GM12892 (cell line): ENCODE results near the gene EEF1B2.
A peak's percentile ranks its signal among the peaks of the same experiment; 100 is the strongest.
"Not testable (repeated sequence)": the region's sequence is repeated elsewhere in the genome, so short reads cannot be mapped to it uniquely, and the experiment has no call there.

Source experiments
- DNase-seq: peaks from one replicate; pipeline ENCODE4 v3.0.0; 2011; ENCODE audit not compliant: insufficient read length
- FAIRE-seq: peaks from 2 replicates; lab custom pipeline; 2011; peaks lifted over from hg19 to GRCh38; lab: Jason Lieb, UNC
- POLR2A ChIP-seq: IDR thresholded peaks from 2 replicates; pipeline ENCODE4 v1.6.1; 2011; ENCODE audit warnings: low read depth, low read length, control low read depth
- POLR2AphosphoS5 ChIP-seq: IDR thresholded peaks from 2 replicates; pipeline ENCODE4 v1.6.1; 2011; ENCODE audit warnings: low read depth, low read length, control low read depth
- TAF1 ChIP-seq: IDR thresholded peaks from 2 replicates; pipeline ENCODE4 v1.6.1; 2011; ENCODE audit warnings: low read depth, mild to moderate bottlenecking, control low read depth, low read length, borderline replicate concordance

Gene EEF1B2

GRCh38 chr2:206150168-206150567, 9.5 kb upstream of the EEF1B2 start:
- no peak for TF ChIP-seq TAF1
- no peak for TF ChIP-seq POLR2A
- TF ChIP-seq POLR2AphosphoS5, result no peak
- no peak for FAIRE-seq
- no peak for DNase-seq

- DNase-seq (no peak), FAIRE-seq (no peak)
- TF ChIP-seq POLR2AphosphoS5 (no peak), TAF1 (no peak), POLR2A (no peak)
These were observed 9.1 kb upstream of the EEF1B2 start for GRCh38 chr2:206150631-206151030.

- DNase-seq, result no peak
- peak; percentile 33 for FAIRE-seq
- TF ChIP-seq TAF1 (no peak), POLR2A (no peak), POLR2AphosphoS5 (no peak)
These were observed 5.5 kb upstream of the EEF1B2 start for GRCh38 chr2:206154197-206154596.

- not testable (repeated sequence) for DNase-seq, FAIRE-seq
These were observed 2.7 kb upstream of the EEF1B2 start for GRCh38 chr2:206157014-206157413.

GRCh38 chr2:206158563-206159345, 941 bp upstream of the EEF1B2 start:
- TF ChIP-seq POLR2AphosphoS5, result no peak
- no peak for TF ChIP-seq POLR2A
- TF ChIP-seq TAF1, result no peak
- no peak for FAIRE-seq
- no peak for DNase-seq

GRCh38 chr2:206160125-206160806, 571 bp downstream of the EEF1B2 start:
- DNase-seq (peak; percentile 52), FAIRE-seq (peak; percentile 44)
- TF ChIP-seq POLR2AphosphoS5, result peak; percentile 7; the same call in 1 of the 2 replicates
- TF ChIP-seq POLR2A, result no peak
- no peak for TF ChIP-seq TAF1

GRCh38 chr2:206160807-206161179, 1.1 kb downstream of the EEF1B2 start:
- FAIRE-seq (no peak), DNase-seq (no peak)
- TF ChIP-seq TAF1 (no peak), POLR2A (0 out of 2 replicates have a peak, but pooled peaks have one; percentile 44), POLR2AphosphoS5 (no peak)

- not testable (repeated sequence) for FAIRE-seq, DNase-seq
These were observed 2.7 kb downstream of the EEF1B2 start for GRCh38 chr2:206162401-206162800.

- no peak for DNase-seq
- TF ChIP-seq POLR2A, result peak; percentile 15
- no peak for TF ChIP-seq TAF1
- TF ChIP-seq POLR2AphosphoS5, result peak; percentile 69
- no peak for FAIRE-seq
These were observed 3.7 kb downstream of the EEF1B2 start for GRCh38 chr2:206163251-206163880.

- FAIRE-seq (no peak), DNase-seq (no peak)
- no peak for TF ChIP-seq POLR2A
These were observed 4.7 kb downstream of the EEF1B2 start for GRCh38 chr2:206164261-206164862.

- DNase-seq, FAIRE-seq: not testable (repeated sequence)
These were observed 8.5 kb downstream of the EEF1B2 start for GRCh38 chr2:206168230-206168629.

GRCh38 chr2:206171624-206172397, 12.1 kb downstream of the EEF1B2 start:
- not testable (repeated sequence) for DNase-seq, FAIRE-seq
